Forelimb muscle (tissue), 1 donor: ENCODE data around the gene PITPNM2. TPM values are rescaled to one million over a fixed set of nuclear protein-coding genes. Genes with fewer than 3 reads are reported as not detected.

ENCODE experiments used
- DNase-seq: peaks from one replicate; pipeline ENCODE4 v3.0.0-alpha.2; 2013; ENCODE audit warnings: low read depth
- polyA plus RNA-seq: library from polyadenylated mRNA; unstranded; fragments of 120-200 nt; gene quantifications from one replicate; pipeline ENCODE4 v1.2.1, GENCODE V29; 2013; ENCODE audit not compliant: insufficient read length

PITPNM2 gene
- polyA plus RNA-seq: 4.7 TPM

DNA sequence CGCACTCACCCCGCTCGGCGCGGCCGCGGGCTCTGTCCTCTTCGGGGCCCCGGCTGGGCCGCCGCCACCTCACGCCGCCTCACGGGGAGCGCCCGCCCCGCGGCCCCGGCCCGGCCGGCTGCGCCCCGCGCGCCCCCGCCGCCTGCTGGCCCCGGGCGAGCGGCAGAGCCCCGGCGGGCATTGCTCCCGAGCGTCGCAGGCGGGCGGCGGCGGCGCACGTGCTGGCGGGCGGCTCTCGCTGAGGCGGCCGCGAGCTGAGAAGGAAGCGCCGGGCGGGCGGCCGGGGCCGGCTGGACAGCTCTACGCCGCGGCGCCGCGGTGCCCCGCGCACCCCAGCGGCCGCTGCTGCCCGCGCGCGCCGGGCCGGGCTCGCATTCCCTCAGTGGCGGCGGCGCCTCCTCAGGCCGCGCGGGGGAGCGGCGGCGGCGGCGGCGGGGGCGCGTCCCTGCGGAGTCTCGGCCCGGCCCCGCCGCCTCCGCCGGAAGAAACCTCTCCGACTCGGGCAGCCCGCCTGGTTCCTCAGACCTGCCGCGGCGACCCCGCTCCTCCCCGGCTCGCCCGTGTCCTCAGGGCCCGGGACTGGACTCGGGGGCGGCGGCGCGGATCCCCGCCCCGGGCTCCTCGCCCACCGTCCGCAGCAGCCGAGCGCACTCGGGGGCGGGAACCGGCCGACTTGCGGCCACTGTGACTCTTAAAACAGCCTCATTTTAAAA lies at the start of gene PITPNM2:
Gene PITPNM2 (minus strand): TSS at position 347 of the 713 bp plus-strand sequence. CDS start 116,500 bp downstream, outside the sequence.
- no peak for DNase-seq

DNA sequence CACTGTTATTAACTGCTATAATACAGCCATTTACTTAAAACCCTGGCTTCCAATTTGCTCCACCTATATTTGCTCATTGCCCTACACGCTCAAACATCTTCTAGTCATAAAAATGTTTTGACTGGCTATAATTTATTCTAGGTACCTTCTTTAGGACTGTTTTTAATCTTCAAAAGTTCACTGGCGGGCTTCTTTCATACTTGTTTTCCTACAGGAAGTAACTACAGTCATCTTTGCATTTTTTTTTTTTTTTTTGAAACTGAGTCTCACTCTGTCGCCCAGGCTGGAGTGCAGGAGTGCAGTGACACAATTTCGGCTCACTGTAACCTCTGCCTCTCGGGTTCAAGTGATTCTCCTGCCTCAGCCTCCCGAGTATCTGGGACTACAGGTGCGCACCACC lies 49.5 kb upstream of the PITPNM2 start:
- DNase-seq: no peak

DNA sequence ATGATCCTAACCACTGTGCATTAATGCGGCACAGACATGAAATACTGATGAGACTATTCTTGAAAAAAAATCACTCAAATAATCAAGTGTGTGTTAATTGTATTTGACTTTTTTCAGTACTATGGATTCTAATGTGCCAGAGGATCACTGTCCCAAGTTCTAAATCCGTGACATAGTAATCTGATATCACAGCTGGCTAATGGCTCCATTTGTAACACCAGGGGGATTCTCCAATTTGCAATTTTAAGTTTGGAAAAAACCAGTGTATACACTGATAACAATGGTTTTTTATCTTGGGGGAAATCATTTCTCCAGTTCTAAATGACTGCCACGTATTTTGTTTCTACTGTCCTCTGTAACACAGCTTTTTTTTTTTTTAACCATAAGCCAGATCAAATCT lies 49.0 kb upstream of the PITPNM2 start:
- no peak for DNase-seq

DNA sequence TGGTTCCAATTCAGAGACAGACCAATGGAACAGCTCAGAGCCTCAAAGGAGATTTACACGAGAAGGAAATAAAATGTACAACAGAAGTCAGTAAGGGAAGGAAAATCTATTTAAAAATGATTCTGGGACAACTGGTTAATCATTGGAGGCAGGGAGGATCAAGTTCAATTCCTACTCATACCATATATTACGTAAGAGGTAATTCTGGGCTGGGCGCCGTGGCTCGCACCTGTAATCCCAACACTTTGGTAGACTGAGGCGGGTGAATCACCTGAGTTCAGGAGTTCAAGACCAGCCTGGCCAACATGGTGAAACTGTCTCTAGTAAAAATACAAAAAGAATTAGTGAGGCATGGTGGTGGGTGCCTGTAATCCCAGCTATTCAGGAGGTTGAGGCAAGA lies 36.7 kb upstream of the PITPNM2 start:
- no peak for DNase-seq

DNA sequence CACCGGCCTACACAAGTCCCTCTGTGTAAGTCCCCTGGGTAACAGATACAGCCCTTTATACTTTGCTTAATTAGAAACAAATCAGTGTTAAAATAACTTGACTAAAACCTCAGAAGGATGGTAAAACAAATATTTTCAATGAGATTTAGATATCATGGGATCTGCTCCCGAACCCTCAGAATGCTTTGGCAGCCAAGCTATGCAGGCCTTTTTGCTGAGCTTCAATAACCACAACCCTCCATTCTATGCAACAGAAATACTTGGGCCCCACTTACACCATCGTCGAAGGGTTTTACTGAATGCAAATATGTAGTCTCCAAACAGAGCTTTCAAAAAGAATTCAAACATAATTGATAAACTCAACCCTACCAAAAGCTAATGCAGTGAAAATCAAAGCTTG lies 29.3 kb upstream of the PITPNM2 start:
- DNase-seq: no peak

DNA sequence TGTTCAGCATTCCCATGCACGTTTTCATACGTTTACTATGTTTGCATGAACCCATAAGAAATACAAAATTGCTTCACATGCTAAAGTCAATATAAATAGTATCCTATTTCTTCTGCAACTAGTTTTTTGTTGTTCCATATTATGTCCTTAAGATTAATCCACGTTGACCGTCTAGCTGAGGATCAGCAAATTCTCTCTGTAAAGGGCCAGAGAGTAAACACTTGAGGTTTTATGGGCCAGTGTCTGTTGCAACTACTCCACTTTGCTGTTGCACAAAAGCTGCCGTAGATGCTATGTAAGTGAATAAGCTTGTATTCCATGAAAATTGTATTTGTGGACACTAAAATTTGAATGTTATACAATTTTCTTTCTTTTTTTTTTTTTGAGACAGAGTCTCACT lies 21.1 kb upstream of the PITPNM2 start:
- DNase-seq: no peak

DNA sequence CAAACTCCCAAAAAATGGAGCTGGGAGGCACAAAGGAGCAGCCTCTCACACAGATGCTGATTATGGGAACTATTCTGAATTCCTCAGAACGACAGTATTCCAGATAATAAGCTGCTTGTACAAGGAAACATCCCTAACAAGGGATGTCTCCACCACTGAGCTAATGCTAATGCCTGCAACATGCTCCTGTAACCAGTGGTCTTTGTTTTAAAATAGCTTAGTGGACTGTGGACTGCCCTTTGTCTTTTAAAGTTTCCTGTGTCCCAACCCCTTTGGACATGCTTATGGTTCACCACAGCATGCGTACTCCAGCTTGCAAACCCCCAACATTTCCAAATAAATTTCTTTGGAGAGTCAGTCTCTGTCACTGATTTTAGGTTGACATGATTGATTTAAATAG lies 16.4 kb upstream of the PITPNM2 start:
- DNase-seq: no peak

DNA sequence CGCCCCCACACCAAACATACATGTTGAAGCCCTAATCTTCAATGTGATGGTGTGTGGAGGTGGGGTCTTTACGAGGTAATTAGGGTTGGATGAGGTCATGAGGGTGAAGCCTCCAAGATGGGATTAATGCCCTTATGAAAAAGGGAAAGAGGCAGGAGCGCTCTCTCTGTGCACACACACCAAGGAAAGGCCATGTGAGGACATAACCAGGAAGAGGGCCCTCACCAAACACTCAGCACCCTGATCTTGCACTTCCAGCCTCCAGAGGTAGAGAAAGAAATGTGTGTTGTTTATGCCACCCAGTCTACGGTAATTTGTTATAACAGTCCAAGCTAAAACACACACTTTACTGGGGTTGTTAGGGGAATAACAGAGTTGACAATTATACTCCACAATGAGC lies 14.6 kb upstream of the PITPNM2 start:
- DNase-seq: no peak

DNA sequence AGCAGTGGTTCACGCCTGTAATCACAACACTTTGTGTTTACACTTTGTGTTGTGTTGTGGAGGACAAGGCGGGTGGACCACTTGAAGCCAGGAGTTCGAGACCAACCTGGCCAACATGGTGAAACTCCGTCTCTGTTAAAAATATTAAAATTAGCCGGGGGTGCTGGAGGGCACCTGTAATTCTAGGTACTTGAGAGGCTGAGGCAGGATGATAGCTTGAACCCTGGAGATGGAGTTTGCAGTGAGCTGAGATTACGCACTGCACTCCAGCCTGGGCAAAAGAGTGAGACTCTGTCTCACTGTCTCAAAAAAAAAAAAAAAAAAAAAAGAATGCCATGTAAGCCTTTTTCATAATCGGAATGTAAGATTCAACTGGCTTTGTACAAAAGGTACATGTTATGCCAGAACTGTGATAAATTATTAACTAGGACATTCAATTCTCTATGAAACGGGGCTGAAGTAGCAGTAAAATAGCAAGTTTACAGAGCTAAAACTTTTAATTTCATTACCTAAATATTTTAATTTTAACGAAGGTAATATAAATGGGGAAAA lies 13.9 kb upstream of the PITPNM2 start:
- no peak for DNase-seq

DNA sequence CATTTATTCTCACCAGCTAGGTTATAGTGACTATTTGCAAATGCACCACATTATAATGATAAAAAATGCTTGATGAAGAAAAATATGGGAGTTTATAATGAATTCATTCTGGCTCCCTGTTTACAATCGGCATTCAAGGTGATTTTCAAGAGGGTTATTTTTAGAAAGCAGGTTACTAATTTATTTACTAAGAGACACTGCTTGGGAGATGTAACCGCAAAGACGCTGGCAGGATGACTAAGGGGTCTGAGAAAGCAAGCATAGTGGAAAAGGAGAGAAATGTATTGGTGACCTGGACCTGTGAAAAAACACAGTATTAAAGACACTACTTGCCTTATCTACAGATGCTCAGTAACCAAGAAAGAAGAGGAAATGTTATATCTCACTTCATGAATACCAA lies 13.3 kb upstream of the PITPNM2 start:
- no peak for DNase-seq

DNA sequence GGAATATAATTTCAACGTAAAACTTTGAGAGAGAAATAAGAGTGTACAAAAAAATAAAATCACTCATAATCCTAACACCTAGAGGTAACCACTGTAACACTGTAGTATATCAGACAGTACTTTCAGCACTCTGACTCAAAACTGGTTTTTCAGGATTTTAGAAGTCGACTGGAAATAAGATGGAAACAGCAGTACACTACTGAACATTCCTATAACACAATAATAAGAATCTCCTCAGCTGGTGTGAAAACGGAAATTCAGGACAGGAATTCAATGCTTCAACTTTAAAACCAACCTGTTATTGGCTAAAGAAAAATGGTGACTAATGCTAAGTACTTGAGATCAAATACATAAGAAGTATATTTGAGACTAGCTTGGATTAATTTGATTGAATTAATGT lies 12.3 kb upstream of the PITPNM2 start:
- no peak for DNase-seq

DNA sequence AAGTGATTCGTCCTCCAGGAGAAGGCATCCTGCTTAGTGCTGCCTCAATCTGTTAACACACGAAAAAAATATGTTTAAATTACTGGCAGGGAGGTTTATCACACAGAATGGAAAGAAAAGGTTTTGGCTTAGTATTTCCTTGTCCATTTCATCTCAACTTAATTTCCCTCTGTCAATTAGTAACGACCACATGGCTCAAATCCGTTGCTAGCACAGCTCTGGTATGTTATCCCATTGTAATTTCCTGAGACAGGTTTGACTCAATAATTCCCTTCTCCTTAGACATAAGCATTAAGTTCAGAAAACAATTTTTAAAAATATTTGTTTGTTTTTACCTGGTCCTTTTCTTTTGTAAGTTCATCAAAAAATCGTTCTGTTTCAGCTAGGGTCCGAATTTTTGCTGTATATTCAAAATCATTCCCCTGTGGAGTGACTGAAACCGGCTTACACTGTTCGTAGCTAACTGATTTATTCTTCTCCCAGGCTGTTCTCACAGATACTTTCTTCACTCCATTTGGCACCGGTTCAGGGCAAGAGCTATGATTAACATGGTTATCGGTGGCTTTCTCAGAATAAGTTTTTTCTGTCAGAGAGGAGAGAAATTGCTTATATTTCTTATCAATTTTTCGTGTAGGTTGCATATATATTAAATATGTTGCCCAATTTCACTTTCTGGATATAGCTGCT lies 10.1 kb upstream of the PITPNM2 start:
- DNase-seq: no peak

DNA sequence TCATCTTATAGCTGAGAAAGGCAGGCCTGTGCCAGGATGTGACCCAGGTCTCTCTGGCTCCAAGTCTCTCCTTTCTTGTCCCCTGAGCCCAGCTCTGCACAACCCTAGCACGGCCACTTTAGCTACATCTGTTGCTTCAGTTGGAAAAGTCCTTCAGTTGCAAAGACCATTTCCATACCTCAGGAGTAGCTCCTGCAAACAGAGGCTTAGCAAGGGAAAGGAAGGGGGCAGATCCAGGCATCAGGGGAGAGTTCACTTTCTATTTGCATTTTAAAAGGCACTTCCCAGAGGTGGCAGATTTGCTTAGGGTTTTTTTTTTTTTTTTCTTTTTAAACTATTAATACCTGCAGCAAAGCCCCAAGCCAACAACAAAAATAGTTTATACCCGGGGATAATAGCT lies 3.0 kb upstream of the PITPNM2 start:
- no peak for DNase-seq

DNA sequence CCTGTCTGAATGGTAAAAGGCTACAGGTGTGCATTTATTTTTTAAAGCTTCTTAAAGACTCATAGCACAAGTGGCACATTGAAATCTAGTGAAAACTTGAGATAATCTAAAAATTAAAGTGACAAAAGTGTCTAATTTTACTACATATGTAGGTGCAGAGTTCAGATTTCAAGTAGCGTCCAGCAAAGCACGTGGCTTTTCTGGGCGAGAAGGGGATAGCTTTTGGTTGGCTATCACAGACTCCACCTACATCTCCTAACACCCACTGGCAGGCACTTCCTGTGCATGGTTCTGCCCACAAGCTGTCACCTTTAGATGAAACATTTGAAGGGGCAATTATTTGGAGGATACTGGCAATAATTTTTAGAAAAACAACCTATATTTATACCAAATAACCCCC lies 1.9 kb upstream of the PITPNM2 start:
- no peak for DNase-seq

DNA sequence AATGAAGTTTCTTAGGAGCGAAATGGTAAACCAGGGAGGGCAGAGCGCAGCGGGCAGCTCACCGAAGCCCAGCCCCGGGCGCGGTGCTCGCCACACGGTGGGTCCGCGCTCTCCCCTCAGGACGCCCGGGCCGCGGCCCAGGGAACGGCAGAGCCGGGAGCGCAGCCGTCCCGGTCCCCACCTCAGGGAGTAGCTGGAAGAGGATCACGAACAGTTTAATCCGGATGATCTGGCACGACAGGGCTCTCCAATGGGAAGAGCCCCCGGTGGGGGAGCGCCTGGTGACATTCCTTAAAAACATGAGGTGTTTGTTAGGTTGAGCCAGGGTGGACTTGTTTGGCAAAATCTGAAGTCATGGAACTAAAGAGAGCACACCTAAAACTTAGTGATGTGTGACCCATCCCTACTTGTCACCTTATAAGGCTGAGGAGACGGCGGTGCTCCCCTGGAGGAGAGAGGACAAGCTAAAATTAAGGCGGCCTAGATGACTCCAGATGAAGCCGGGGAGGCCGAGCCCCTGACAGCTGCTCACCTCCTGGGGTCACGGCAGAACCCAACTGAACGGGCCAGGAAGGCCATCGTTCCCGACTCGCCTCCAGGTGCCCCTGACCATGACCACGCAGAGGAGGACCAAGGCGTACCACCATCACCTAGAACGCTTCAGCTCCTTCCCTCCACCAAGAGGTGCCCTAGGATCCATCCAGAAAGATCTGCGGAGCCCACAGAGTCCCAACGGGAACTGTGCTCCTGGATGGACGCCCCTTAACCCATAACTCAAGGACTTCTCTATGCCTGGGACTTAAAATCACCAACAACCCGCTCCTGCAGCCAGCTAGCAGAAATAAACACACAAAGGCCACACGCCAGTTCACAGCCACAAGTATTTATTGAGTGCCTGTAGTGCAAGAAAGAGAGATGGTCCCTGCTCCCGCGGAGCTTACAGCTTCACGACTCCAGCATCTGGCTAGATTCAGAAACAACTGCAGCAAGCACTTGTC lies 866 bp upstream of the PITPNM2 start:
- no peak for DNase-seq

DNA sequence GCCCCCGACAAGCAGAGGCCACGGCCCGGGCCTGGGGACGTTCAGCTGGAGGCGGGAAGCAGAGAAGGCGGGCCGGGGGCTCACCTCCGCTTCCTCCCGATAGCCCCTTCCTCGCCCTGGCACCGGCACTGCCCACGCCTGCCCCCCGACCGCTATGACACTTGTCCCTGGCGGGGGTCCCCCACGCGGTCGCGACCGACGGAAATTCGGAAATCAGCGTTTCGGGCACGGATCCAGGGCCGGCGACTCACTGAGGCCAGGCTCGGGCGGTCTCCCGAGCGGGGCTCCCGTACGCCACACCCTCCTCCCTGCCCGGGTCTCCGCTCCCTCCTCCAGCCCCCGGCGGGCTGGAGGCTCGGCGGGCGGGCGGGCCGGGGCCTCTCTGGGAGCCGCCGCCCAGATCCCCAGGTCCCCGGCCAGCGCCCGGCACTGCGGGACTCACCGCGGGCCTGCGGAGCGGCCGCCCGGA lies 581 bp downstream of the PITPNM2 start:
- DNase-seq: no peak

DNA sequence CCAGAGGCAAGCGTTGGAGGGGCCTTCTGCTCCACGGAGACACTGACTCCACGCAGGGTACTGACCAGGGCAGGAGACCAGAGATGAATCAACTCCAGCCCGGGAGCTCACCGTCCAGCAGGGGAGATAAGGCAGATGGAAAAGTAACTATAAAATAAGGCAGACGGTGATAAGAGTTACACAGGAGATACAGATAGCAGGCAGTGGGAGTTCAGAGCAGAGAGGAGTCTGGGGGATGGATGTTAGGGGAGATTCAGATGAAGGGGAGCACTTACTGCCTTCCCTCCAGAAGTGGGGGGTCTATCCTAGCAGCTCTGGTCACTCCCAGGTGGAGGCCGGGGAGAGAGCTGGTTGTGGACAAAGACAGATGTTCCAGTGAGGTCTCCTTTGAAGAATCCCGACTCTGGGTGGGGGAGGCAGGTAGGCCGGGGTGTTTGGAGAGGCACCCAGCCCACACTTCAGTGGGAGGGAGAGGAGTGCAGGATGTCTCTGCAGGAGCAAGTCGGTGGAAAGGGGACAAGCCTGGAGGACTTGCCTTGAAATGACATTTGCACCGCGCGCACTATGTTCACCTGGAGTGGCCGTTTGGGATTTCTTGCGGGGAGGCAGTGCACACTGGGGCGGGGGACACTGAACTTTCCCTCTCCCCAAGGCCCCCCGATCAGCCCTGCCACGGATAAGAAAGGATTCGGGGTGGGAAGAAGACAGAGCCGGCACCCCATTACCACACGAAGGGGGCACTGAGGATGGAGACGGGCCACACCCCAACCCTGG lies 1.2 kb downstream of the PITPNM2 start:
- no peak for DNase-seq

DNA sequence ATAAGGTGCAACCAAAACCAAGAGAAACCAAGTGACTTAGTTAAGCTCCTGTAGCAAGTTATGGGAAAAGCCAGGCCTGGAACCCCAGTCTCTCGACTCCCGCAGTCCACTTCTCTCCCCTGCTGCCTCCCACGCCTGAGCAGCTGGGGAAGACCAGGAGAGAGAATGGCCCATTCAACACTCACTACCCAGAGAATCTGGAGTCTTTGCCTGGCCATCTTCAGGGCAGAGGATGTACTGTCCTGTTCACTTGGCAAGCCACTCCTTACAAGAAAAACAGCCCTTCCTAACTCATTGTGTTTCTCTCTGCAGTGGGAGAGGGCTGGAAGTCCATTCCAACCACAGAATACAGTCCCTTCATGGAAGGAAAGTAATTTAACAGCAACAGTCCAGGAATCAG lies 1.8 kb downstream of the PITPNM2 start:
- no peak for DNase-seq

DNA sequence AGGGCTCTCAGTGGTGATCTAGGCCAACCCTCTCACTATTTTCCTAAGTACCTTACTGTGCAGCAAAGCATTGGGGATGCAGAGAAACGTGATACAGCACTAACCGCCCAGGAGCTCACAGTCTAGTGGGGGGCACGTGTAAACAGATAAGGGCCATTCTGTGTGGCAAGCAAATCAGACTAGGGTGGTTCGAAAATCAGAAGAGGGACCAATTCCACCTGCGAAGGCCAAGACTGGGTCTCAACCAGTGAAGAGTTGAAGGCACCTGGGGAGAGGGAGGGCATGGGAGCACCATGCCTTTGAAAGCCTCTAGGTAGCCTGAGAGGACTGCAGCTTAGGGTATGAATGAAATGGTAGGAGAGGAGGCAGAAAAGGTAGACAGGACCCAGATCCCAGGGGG lies 2.2 kb downstream of the PITPNM2 start:
- DNase-seq: no peak

DNA sequence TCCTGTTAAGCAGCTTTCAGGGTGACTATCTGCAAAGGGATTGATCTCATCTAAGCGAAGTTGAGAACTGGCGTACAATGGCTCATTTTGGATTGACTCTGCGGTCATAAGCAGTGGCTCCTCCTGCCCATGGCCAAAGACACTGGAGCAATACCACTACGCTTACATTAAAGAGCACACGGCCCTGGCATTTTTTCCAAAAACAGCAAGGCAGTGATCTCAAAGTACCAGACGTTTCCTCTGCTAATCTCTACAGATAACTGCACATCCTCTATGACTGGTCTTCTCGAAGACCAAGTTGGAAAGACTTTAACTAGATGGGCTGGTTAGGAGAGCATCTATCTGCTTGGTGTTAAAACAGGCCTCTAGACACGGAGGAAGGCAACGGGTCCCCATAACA lies 2.7 kb downstream of the PITPNM2 start:
- no peak for DNase-seq

DNA sequence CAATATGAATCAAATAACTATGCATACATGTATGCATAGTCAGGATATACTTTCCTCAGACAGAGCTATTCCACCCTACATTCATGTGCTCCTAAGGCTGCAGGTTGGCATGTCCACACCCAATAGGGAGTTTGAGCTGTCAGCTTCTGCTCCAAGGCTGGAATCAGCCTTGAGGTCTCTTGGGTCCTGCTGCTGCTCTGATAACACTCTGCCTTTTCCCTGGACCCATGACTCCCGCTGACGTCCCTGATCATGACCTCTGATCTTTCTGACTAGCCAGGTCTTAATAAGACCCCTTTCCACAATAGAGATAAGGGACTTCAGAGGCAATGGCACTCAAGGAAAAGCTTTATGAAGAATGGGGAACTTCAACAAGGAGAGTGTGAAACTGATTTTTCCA lies 5.7 kb downstream of the PITPNM2 start:
- DNase-seq: no peak
